K562 (cell line): ENCODE results near the gene MAL. TPM values are rescaled to one million over a fixed set of nuclear protein-coding genes. Genes with fewer than 3 reads are reported as not detected.
A peak's percentile ranks its signal among the peaks of the same experiment; 100 is the strongest.

Experiments used
- KDM1A ChIP-seq, 2 experiments: fragments of 450-650 bp; IDR thresholded peaks; 2 replicates each; pipeline ENCODE4 v1.6.1; 2016; ENCODE audit warnings: mild to moderate bottlenecking in 2 of 2
- SMARCA5 ChIP-seq: fragments of 450-650 bp; IDR thresholded peaks from 2 replicates; pipeline ENCODE4 v1.6.1; 2016
- SRSF7 ChIP-seq: fragments of 200-400 bp; formaldehyde crosslinking; optimal IDR thresholded peaks from 2 replicates; pipeline ENCODE3; 2017; ENCODE audit warnings: mild to moderate bottlenecking, low read depth, low read length
- ZFP36 ChIP-seq: fragments of 150-350 bp; IDR thresholded peaks from 2 replicates; pipeline ENCODE4 v1.6.1; 2018; ENCODE audit warnings: low read length, low read depth; ENCODE audit not compliant: partially characterized antibody
- polyA plus RNA-seq, 8 experiments: library from polyadenylated mRNA; depleted of rRNA in 4 of 8; stranded (reverse) in 5 of 8; unstranded in 3 of 8; fragments of >200 nt; fragmentation: Nextera tagmentation in 2 of 8; fragmentation: Illumina TruSeq in 1 of 8; extraction: Ambion mirVana in 2 of 8; extraction: Trizol in 1 of 8; gene quantifications; 2 replicates each; pipeline versions ENCODE4 v1.2.1 to v1.2.3, GENCODE V29; 2011 to 2014; ENCODE audit warnings: inconsistent platforms in 1 of 8, missing spikeins in 1 of 8
- total RNA-seq, 7 experiments: library from RNA; depleted of rRNA in 6 of 7; stranded (reverse); fragments of >200 nt in 6 of 7; fragmentation: Illumina TruSeq in 2 of 7; extraction: Trizol in 2 of 7; gene quantifications; 2 replicates each; pipeline versions ENCODE4 v1.2.1 to v1.2.3, GENCODE V29; 2011 to 2021; ENCODE audit warnings: low replicate concordance in 1 of 7
- TF ChIP-seq, protein P1 (sequence below): fragments of 250-450 bp; sonication (Bioruptor Pico); IDR thresholded peaks from 2 replicates; pipeline ENCODE4 v1.8.0; 2022; ENCODE audit warnings: moderate library complexity, mild to moderate bottlenecking, inconsistent platforms
- TF ChIP-seq, protein P2 (sequence below): fragments of 450-650 bp; IDR thresholded peaks from 2 replicates; pipeline ENCODE4 v1.7.1; 2018; ENCODE audit warnings: mild to moderate bottlenecking, low read depth; ENCODE audit not compliant: partially characterized antibody

MAL gene
- total and polyA plus RNA-seq, 9 of the 15 experiments (the other 6 are each of a cell fraction or from before 2014, with no cell fraction given), result not detected

DNA sequence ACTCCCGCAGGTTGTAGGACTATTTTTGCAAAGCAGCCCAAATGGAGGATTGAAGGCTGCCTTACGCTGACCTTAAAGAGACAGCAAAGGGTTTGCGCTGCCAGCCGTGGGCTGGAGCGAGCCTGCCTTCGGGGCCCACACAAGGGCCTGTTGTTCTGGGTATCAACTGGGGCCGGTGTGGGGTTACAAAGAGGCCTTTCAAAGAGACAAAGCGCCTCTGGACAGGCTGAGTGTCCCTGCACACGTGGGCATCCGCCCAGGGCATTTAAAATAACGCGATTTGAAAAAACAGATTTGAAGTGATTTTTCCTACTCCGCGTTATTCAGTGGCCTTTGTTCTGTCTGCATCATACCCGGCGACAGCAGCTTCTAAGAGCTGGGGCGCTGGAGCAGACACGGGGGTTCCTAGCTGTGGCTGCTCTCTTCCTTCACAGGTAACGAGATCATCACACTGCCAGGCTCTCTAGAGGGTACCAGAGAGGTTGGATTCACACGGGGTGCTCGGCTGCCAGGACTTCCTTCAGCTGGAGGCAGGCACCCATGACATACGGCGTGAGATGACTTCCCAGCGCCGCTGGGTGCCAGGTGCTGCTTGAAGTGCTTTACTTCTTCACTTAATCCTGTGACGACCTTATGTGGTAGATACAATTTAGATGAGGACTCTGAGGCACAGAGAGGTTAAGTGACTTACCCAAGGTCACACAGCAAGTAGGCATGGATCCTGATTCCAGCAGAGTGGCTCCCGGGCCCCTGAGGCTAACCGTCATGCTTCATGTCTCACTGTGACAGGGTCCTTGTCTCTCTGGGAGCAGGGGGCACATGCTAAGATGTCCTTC is 32.2 kb downstream of the MAL start (continued):
- TF ChIP-seq, protein P1, sequence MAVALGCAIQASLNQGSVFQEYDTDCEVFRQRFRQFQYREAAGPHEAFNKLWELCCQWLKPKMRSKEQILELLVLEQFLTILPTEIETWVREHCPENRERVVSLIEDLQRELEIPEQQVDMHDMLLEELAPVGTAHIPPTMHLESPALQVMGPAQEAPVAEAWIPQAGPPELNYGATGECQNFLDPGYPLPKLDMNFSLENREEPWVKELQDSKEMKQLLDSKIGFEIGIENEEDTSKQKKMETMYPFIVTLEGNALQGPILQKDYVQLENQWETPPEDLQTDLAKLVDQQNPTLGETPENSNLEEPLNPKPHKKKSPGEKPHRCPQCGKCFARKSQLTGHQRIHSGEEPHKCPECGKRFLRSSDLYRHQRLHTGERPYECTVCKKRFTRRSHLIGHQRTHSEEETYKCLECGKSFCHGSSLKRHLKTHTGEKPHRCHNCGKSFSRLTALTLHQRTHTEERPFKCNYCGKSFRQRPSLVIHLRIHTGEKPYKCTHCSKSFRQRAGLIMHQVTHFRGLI (CRISPR knock-in tag), result no peak
- TF ChIP-seq ZFP36 (peak; percentile 78), SMARCA5 (0 out of 2 replicates have a peak, but pooled peaks have one; percentile 28), SRSF7 (no peak), KDM1A (IDR thresholded peaks at IDR 0.05) (peak in 1 of 2 experiments; percentile 30; a peak in 1 of 4 replicates)
- TF ChIP-seq, protein P2, sequence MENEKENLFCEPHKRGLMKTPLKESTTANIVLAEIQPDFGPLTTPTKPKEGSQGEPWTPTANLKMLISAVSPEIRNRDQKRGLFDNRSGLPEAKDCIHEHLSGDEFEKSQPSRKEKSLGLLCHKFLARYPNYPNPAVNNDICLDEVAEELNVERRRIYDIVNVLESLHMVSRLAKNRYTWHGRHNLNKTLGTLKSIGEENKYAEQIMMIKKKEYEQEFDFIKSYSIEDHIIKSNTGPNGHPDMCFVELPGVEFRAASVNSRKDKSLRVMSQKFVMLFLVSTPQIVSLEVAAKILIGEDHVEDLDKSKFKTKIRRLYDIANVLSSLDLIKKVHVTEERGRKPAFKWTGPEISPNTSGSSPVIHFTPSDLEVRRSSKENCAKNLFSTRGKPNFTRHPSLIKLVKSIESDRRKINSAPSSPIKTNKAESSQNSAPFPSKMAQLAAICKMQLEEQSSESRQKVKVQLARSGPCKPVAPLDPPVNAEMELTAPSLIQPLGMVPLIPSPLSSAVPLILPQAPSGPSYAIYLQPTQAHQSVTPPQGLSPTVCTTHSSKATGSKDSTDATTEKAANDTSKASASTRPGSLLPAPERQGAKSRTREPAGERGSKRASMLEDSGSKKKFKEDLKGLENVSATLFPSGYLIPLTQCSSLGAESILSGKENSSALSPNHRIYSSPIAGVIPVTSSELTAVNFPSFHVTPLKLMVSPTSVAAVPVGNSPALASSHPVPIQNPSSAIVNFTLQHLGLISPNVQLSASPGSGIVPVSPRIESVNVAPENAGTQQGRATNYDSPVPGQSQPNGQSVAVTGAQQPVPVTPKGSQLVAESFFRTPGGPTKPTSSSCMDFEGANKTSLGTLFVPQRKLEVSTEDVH, result no peak
